Measurements from ENCODE around the gene KCNA2. TPM values are rescaled to one million over a fixed set of nuclear protein-coding genes. Genes with fewer than 3 reads are reported as not detected.

Gene KCNA2
- total RNA-seq, 4 donors from 2014 or later, result 0.31 to 2.9 (median 1.0) TPM

DNA sequence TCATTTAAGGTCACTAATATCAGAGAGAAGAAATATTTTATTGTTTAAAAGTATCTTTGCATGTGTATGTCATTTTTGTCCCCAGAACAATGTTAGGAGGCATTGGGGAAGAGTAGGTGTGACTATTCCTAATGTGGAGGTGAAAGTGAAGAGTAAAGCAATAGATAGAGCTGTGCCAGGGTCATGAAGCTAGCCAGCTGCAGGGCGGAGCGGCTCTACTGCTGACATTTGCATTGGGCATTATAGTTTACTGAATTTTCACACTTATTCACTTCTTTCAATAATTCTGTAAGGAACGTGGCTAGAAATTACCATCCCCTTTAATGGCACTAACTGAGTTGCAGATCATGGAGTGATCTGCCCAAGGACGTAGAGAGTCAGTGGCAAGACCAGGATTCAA is 35.3 kb downstream of the KCNA2 start:
- no peak for DNase-seq

DNA sequence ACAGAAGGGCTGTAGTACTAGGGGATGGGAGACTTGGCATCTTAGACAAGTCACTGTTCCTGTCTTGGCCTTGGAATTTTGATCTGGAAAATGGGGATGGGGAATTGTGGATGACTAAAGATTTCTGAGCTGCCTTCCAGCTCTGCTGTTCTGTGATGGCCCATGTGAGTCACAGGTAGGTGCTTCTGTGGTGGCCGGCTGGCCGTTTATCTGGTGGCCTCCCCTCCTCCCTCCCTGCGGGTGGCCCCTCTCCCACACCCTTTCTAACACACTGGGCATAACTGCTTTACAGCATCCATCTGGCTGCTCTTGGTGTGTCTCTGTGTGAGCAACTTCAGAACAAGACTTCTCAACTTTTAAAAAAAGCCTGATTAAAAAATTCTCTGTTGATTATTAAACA is 35.9 kb downstream of the KCNA2 start:
- Histone ChIP-seq H3K4me3 (no peak overlapping the region), H3K9me3 (no peaks in the 10 kb centered on the region), H3K36me3 (no peaks in the 10 kb centered on the region), H3K4me1 (no peaks in the 10 kb centered on the region), H3K27ac (no peak overlapping the region), H3K27me3 (peaks cover 5 to 9% (median 5%) of the 10 kb centered on the region in 3 donors)
- intact Hi-C loops (cut with DNase I; ENCODE audit: low total_unique reads) (no loop called here), in situ Hi-C loops (cut with MboI; ENCODE audit: low sequenced_read_pairs in 4 of 4) (no loop called here)
- DNase-seq (no peak), ATAC-seq (no peak)
- no peak for TF ChIP-seq POLR2A (IDR thresholded peaks at IDR 0.05)
- TF ChIP-seq, protein P1, sequence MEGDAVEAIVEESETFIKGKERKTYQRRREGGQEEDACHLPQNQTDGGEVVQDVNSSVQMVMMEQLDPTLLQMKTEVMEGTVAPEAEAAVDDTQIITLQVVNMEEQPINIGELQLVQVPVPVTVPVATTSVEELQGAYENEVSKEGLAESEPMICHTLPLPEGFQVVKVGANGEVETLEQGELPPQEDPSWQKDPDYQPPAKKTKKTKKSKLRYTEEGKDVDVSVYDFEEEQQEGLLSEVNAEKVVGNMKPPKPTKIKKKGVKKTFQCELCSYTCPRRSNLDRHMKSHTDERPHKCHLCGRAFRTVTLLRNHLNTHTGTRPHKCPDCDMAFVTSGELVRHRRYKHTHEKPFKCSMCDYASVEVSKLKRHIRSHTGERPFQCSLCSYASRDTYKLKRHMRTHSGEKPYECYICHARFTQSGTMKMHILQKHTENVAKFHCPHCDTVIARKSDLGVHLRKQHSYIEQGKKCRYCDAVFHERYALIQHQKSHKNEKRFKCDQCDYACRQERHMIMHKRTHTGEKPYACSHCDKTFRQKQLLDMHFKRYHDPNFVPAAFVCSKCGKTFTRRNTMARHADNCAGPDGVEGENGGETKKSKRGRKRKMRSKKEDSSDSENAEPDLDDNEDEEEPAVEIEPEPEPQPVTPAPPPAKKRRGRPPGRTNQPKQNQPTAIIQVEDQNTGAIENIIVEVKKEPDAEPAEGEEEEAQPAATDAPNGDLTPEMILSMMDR (IDR thresholded peaks at IDR 0.05 in 4 of 5, conservative IDR thresholded peaks at IDR 0.05 in 1 of 5), result no peak

More for the DNA sequence above, 35.3 kb downstream of the KCNA2 start:
- no peak for ATAC-seq
- Histone ChIP-seq H3K4me1 (no peaks in the 10 kb centered on the region), H3K27me3 (peaks cover 5 to 9% (median 5%) of the 10 kb centered on the region in 3 donors), H3K9me3 (no peaks in the 10 kb centered on the region), H3K36me3 (no peaks in the 10 kb centered on the region), H3K4me3 (no peak overlapping the region), H3K27ac (no peak overlapping the region)
- intact Hi-C loops (cut with DNase I; ENCODE audit: low total_unique reads) (no loop called here), in situ Hi-C loops (cut with MboI; ENCODE audit: low sequenced_read_pairs in 4 of 4) (no loop called here)
- TF ChIP-seq, protein P1 (IDR thresholded peaks at IDR 0.05 in 4 of 5, conservative IDR thresholded peaks at IDR 0.05 in 1 of 5), result no peak
- no peak for TF ChIP-seq POLR2A (IDR thresholded peaks at IDR 0.05)

DNA sequence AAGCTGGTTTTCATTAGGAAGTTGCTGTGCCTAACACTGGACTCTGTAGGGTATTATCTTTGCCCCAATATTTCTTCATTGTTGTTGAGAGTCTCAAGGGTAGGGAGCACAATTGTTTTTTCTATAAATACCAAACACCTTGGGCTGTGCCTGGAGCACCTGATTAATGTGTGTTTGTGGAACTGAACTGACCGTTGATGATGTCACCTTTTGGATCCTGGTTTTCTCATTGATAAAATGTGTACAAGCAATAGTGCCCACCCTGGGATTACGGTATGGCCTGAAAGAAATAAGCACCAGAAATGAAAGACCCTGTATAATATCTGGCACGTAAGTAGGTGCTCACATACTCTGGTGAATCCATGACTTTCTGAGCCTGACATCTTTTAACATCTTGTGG is 39.3 kb downstream of the KCNA2 start:
- Histone ChIP-seq H3K27ac (no peak overlapping the region), H3K4me3 (no peak overlapping the region), H3K4me1 (no peaks in the 10 kb centered on the region), H3K36me3 (no peaks in the 10 kb centered on the region), H3K27me3 (peaks cover 1 to 9% (median 3%) of the 10 kb centered on the region in 3 donors), H3K9me3 (no peaks in the 10 kb centered on the region)
- intact Hi-C loops (cut with DNase I; ENCODE audit: low total_unique reads), result no loop called here
- in situ Hi-C loops (cut with MboI; ENCODE audit: low sequenced_read_pairs in 4 of 4), result no loop called here
- ATAC-seq, result no peak
- TF ChIP-seq POLR2A (IDR thresholded peaks at IDR 0.05), result no peak
- TF ChIP-seq, protein P1 (IDR thresholded peaks at IDR 0.05 in 4 of 5, conservative IDR thresholded peaks at IDR 0.05 in 1 of 5), result no peak
- DNase-seq, result no peak

DNA sequence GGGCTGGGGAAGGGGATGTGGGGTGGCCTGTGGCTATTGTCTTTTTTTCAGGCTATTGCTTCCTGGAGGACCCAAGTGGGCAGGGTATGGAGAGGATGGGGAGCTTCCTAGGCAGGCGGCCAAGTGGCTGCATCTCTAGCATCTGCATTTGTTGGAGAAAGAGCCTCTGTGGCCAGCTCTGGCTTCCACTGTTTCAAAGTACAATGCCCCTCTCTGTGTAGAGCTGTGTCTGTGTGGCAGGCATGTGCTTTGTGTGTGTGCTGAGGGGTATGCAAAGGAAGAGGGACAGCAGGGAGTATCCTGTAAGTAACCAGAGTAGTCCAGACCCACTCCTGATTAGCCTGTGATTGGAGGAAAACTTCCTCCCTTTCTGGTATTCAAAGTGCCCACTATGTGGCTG is 40.6 kb downstream of the KCNA2 start:
- Histone ChIP-seq H3K27ac (no peak overlapping the region), H3K27me3 (peaks cover 0 to 6% (median 3%) of the 10 kb centered on the region in 3 donors), H3K9me3 (no peaks in the 10 kb centered on the region), H3K36me3 (no peaks in the 10 kb centered on the region), H3K4me3 (no peak overlapping the region), H3K4me1 (no peaks in the 10 kb centered on the region)
- intact Hi-C loops (cut with DNase I; ENCODE audit: low total_unique reads), result no loop called here
- TF ChIP-seq, protein P1 (IDR thresholded peaks at IDR 0.05 in 4 of 5, conservative IDR thresholded peaks at IDR 0.05 in 1 of 5), result no peak
- no peak for TF ChIP-seq POLR2A (IDR thresholded peaks at IDR 0.05)
- ATAC-seq (no peak), DNase-seq (no peak)
- in situ Hi-C loops (cut with MboI; ENCODE audit: low sequenced_read_pairs in 4 of 4), result no loop called here

DNA sequence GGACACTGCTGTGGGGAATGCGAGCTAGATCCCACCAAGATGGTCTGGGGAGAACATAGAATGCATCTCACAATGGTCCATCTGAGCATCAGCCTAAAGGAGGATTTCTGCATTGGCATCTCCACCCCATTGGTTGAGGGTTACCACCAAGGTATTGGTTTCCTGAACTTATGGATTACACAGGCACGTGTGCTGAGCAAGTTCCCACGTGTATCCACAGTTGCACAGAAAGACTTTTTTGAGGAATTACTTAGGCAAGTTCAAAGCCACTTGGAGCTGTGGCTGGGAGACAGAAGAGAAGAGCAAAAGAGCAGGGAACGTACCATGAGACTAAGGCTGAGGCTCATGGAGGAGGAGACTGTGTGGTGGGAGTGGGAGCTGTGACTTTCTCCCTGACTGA is 43.1 kb downstream of the KCNA2 start:
- Histone ChIP-seq H3K4me3 (no peak overlapping the region), H3K4me1 (no peaks in the 10 kb centered on the region), H3K27ac (no peak overlapping the region), H3K9me3 (no peaks in the 10 kb centered on the region), H3K27me3 (no peaks in the 10 kb centered on the region), H3K36me3 (no peaks in the 10 kb centered on the region)
- ATAC-seq, result no peak
- no peak for TF ChIP-seq POLR2A (IDR thresholded peaks at IDR 0.05)
- TF ChIP-seq, protein P1 (IDR thresholded peaks at IDR 0.05 in 4 of 5, conservative IDR thresholded peaks at IDR 0.05 in 1 of 5), result no peak
- intact Hi-C loops (cut with DNase I; ENCODE audit: low total_unique reads) (no loop called here), in situ Hi-C loops (cut with MboI; ENCODE audit: low sequenced_read_pairs in 4 of 4) (no loop called here)
- DNase-seq, result no peak

Data from gastrocnemius medialis (tissue), 4 donors.